ENCODE measurements around the gene TREML4. TPM values are rescaled to one million over a fixed set of nuclear protein-coding genes. Genes with fewer than 3 reads are reported as not detected.
A peak's percentile ranks its signal among the peaks of the same experiment; 100 is the strongest.

Gene TREML4
- total and polyA plus RNA-seq, 9 of the 15 experiments (the other 6 are each of a cell fraction or from before 2014, with no cell fraction given), result not detected

GRCh38 chr6:41278699-41279405 lies 50.7 kb downstream of the TREML4 start (continued):
- TF ChIP-seq ATF3 (IDR thresholded peaks at IDR 0.05) (no peak; the same call in 1 of the 2 replicates), ATF3 (CRISPR knock-in tag; conservative IDR thresholded peaks at IDR 0.05) (peak; percentile 74; the same call in 1 of the 2 replicates), VEZF1 (CRISPR knock-in tag; IDR thresholded peaks at IDR 0.05) (peak; percentile 91), NFIX (CRISPR knock-in tag; IDR thresholded peaks at IDR 0.05; ENCODE audit: low read depth) (peak; percentile 91), HCFC1 (IDR thresholded peaks at IDR 0.05; ENCODE audit: low read depth, low read length) (peak; percentile 46; the same call in 1 of the 2 replicates), CHCHD3 (CRISPR knock-in tag; IDR thresholded peaks at IDR 0.05) (no peak), MTF1 (CRISPR knock-in tag; IDR thresholded peaks at IDR 0.05; ENCODE audit: borderline replicate concordance) (no peak), RAD51 (IDR thresholded peaks at IDR 0.05; ENCODE audit: borderline replicate concordance, low read depth) (peak; percentile 42; the same call in 1 of the 2 replicates), HMGXB4 (CRISPR knock-in tag; IDR thresholded peaks at IDR 0.05) (peak; percentile 39; the same call in 1 of the 2 replicates), ZNF318 (IDR thresholded peaks at IDR 0.05; ENCODE audit: borderline replicate concordance in 1 of 2, low read depth in 1 of 2) (peak in 1 of 2 experiments; percentile 56; a peak in 1 of 4 replicates), XRCC5 (IDR thresholded peaks at IDR 0.05; ENCODE audit: low read depth, low read length) (peak; percentile 96), JUN (IDR thresholded peaks at IDR 0.05; ENCODE audit: borderline replicate concordance, low read depth, low read length) (0 out of 2 replicates have a peak, but pooled peaks have one; percentile 53), JUN (CRISPR knock-in tag; IDR thresholded peaks at IDR 0.05; ENCODE audit: borderline replicate concordance) (no peak), ZZZ3 (IDR thresholded peaks at IDR 0.05) (peak; percentile 31; the same call in 1 of the 2 replicates)
